GM12875 (cell line): ENCODE results near the gene CCDC86.
"Not testable (repeated sequence)": the region's sequence is repeated elsewhere in the genome, so short reads cannot be mapped to it uniquely, and the experiment has no call there.

Experiments
- H3K4me3 ChIP-seq: one replicate; pipeline ENCODE4 v1.5.1; 2011; ENCODE audit warnings: low read depth, low read length, control low read depth
- TF ChIP-seq, protein P1 (sequence below): IDR thresholded peaks from 2 replicates; pipeline ENCODE4 v1.5.1; 2011; ENCODE audit warnings: low read depth, mild to moderate bottlenecking, control low read depth, inconsistent platforms, low read length, moderate library complexity, borderline replicate concordance; ENCODE audit not compliant: insufficient read depth

CCDC86 gene

GRCh38 chr11:60816590-60817157 lies 25.2 kb upstream of the CCDC86 start:
- no peak overlapping the region for H3K4me3 ChIP-seq
- TF ChIP-seq, protein P1, sequence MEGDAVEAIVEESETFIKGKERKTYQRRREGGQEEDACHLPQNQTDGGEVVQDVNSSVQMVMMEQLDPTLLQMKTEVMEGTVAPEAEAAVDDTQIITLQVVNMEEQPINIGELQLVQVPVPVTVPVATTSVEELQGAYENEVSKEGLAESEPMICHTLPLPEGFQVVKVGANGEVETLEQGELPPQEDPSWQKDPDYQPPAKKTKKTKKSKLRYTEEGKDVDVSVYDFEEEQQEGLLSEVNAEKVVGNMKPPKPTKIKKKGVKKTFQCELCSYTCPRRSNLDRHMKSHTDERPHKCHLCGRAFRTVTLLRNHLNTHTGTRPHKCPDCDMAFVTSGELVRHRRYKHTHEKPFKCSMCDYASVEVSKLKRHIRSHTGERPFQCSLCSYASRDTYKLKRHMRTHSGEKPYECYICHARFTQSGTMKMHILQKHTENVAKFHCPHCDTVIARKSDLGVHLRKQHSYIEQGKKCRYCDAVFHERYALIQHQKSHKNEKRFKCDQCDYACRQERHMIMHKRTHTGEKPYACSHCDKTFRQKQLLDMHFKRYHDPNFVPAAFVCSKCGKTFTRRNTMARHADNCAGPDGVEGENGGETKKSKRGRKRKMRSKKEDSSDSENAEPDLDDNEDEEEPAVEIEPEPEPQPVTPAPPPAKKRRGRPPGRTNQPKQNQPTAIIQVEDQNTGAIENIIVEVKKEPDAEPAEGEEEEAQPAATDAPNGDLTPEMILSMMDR: no peak

GRCh38 chr11:60818057-60818456 lies 23.9 kb upstream of the CCDC86 start:
- TF ChIP-seq, protein P1: no peak
- H3K4me3 ChIP-seq: no peak overlapping the region

DNA sequence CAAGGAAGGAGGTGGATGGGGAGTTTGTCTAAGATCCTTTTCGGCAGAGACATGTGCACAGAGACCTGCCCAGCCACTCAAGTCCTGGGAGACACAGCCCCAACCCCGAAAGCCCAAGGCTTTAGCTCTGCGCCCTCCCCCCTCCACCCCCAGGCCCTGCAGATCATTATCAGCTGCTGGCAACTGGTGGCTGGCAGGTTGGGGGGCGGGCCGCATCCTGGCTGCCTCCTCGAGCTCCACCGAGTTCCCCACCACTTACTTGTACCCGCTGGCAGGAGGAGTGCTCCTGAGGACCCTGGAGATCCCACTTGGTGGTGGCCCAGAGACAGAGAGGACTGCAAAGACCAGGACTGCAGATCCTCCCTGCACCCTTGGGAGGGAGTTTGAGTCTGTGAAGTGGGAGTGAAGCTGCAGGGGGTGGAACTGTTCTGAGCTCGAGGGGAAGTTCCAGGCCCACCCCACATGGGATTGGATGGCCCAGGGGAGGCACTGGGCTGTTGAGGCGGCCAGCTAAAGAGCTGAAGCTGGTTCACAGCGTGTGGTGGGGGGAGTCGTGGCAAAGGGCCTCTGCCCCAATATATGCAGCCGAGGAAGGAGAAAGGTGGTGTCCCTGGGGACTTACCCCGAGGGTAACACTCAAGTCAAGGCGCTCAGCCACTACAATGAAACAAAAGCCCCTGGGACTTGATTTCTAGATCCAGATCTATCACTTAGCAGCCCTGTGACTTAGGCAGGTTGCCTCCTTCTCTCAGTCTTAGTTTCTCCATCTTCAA lies 19.9 kb upstream of the CCDC86 start:
- TF ChIP-seq, protein P1: no peak
- H3K4me3 ChIP-seq: no peak overlapping the region

DNA sequence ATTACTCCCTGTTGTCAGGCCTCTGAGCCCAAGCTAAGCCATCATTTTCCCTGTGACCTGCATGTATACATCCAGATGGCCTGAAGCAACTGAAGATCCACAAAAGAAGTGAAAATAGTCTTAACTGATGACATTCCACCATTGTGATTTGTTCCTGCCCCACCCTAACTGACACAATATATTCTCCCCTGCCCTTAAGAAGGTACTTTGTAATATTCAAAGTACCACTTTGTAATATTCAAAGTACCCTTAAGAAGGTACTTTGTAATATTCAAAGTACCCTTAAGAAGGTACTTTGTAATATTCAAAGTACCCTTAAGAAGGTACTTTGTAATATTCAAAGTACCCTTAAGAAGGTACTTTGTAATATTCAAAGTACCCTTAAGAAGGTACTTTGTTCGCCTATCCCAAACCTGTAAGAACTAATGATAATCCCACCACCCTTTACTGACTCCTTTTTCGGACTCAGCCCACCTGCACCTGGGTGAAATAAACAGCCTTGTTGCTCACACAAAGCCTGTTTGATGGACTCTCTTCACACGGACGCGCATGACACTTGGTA lies 18.1 kb upstream of the CCDC86 start:
- not testable (repeated sequence) for H3K4me3 ChIP-seq

DNA sequence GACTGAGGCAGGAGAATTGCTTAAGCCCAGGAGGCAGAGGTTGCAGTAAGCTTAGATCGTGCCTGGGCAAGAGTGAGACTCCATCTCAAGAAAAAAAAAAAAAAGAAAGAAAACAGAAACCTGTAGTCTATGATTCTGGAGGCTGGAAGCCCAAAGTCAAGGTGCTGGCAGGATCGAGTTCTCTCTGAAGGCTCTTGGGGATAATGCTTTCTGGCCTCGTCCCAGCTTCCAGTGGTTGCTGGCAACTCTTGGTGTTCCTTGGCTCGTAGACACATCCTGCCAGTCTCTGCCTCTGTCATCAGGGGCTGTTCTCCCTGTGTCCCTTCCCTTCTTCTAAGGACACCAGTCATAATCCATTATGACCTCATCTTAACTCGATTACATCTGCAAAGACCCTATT lies 16.8 kb upstream of the CCDC86 start:
- TF ChIP-seq, protein P1: no peak

GRCh38 chr11:60825790-60826189 lies 16.1 kb upstream of the CCDC86 start:
- TF ChIP-seq, protein P1: no peak
- no peak overlapping the region for H3K4me3 ChIP-seq

More for the DNA sequence above, 16.8 kb upstream of the CCDC86 start:
- H3K4me3 ChIP-seq: no peak overlapping the region

DNA sequence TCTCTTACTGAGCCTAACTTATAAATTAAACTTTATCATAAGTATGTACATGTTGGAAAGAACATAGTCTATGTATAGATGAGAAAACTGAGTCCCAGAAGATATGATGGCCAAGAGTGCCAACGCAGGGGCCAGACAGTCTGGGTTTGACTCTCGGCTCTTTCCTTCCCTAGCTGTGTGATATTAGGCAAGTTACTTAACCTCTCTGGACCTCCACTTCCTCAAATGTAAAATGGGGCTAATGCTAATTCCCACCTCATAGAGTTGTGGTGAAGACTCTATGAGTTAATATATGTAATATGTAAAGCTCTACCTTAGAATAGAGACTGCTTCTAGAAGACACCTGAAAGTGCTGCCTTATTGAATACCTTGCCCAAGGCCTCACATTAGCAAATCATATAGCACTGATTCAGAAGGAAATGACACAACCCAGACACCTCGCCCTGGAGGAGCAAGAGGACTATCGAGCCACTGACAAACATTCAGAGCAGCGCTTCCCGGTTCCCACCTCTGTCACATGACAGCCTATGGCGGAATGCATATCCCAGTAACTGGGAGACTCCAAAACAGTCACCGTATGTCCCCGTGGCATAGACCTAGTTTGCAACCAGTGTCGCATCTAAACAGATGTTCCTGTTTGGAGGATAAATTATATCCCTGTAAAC lies 11.3 kb upstream of the CCDC86 start:
- no peak overlapping the region for H3K4me3 ChIP-seq
- TF ChIP-seq, protein P1: no peak
